Measurements from ENCODE around the gene TTC19. TPM values are rescaled to one million over a fixed set of nuclear protein-coding genes. Genes with fewer than 3 reads are reported as not detected.

TTC19 gene
- total and polyA plus RNA-seq, 2 experiments from 2014 or later, result 31.8 to 46.5 TPM

DNA sequence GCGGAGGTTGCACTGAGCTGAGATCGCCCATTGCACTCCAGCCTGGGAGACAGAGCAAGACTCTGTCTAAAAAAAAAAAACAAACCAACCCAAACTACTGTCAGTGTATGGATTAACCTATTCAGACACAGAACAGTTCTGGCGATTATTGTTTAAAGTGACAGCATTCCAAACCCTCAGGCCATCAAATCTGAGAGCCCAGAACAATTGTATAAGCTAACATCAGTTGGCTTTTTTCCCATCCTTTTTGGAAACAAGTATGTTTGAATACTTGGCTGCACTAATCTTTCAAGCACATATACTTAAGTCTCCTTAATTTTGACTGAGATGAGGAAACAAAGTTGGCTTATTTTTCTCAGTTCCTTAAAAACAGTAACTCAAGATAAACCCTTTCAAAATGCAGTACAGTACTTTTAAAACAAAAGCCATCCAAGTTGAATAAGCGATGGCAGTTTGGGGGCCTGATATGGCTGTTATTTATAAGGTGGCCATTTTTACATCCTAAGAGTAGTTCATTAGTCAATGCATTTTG, 1.5 kb upstream of the TTC19 start:
- H3K4me1 ChIP-seq (ENCODE audit: insufficient read depth), result no peaks in the 10 kb centered on the region
- H3K27ac ChIP-seq, result peak overlapping the region; percentile 11
- peaks cover 10% of the 10 kb centered on the region for H4K20me1 ChIP-seq (ENCODE audit: insufficient read depth, poor library complexity, severe bottlenecking)
- no peak for TF ChIP-seq EZH2 (IDR thresholded peaks at IDR 0.05; ENCODE audit: borderline replicate concordance)
- TF ChIP-seq, protein P1, sequence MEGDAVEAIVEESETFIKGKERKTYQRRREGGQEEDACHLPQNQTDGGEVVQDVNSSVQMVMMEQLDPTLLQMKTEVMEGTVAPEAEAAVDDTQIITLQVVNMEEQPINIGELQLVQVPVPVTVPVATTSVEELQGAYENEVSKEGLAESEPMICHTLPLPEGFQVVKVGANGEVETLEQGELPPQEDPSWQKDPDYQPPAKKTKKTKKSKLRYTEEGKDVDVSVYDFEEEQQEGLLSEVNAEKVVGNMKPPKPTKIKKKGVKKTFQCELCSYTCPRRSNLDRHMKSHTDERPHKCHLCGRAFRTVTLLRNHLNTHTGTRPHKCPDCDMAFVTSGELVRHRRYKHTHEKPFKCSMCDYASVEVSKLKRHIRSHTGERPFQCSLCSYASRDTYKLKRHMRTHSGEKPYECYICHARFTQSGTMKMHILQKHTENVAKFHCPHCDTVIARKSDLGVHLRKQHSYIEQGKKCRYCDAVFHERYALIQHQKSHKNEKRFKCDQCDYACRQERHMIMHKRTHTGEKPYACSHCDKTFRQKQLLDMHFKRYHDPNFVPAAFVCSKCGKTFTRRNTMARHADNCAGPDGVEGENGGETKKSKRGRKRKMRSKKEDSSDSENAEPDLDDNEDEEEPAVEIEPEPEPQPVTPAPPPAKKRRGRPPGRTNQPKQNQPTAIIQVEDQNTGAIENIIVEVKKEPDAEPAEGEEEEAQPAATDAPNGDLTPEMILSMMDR (IDR thresholded peaks at IDR 0.05; ENCODE audit: poor library complexity), result no peak
- peaks cover 8% of the 10 kb centered on the region for H3K9me3 ChIP-seq (ENCODE audit: low read depth)
- 84% methylated on average over 4 of the region's 4 CpGs for WGBS (ENCODE audit: low lambda C conversion rate, missing lambda C conversion rate)
- peaks cover 5% of the 10 kb centered on the region for H3K36me3 ChIP-seq (replicated peaks; ENCODE audit: insufficient read depth, low read depth)
- H3K79me2 ChIP-seq, result peaks cover 50% of the 10 kb centered on the region
- DNase-seq (ENCODE audit: low spot score), result no peak
- H3K9me2 ChIP-seq (replicated peaks; ENCODE audit: insufficient read depth), result no peaks in the 10 kb centered on the region
- H3K27me3 ChIP-seq, result no peaks in the 10 kb centered on the region
- peak overlapping the region; percentile 85 for H3K4me2 ChIP-seq
- no peak overlapping the region for H2AFZ ChIP-seq
- H3K4me3 ChIP-seq, result no peak overlapping the region

DNA sequence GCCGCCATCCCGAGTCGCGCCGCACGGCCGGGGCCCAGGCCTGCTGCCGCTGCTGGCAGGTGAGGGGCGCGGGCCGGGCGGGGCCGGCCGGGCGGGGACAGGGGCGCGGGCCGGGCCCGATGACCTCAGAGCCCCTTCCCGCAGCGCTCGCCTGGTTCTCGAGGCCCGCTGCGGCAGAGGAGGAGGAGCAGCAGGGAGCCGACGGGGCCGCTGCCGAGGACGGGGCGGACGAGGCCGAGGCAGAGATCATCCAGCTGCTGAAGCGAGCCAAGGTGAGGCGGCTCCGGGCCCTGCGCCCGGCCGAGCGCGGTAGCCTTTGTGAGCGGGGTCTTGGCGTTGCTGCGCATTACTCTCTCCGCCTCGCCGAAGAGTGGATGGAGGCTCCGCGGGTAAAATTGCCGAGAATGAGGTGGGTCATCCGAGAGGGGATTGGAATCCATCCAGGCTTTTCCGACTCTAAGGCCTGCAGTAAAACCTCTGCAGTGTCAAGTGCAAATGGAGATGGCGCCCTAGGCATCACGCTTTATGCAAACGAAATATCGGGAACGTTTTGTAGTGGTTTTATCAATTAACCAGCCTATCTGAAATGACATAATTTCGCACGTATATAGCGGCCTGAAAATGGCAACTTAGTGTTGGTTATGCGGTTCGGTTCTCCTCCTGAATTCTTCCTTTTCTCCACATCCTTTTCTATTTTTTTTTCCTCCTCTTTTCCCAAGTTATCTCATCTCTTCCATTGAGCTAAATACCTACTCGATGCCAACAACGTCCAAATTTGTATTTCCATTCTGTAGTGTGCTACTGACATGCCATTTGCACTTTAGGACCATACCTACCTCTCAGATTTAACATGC, 577 bp downstream of the TTC19 start:
- WGBS (ENCODE audit: low lambda C conversion rate, missing lambda C conversion rate), result 3% methylated on average over 35 of the region's 64 CpGs
- H3K27ac ChIP-seq, result peak overlapping the region; percentile 97
- H2AFZ ChIP-seq, result peak overlapping the region; percentile 70
- H4K20me1 ChIP-seq (ENCODE audit: insufficient read depth, poor library complexity, severe bottlenecking), result peaks cover 10% of the 10 kb centered on the region
- H3K9me2 ChIP-seq (replicated peaks; ENCODE audit: insufficient read depth), result no peaks in the 10 kb centered on the region
- peaks cover 48% of the 10 kb centered on the region for H3K79me2 ChIP-seq
- peak; percentile 80 for DNase-seq (ENCODE audit: low spot score)
- H3K36me3 ChIP-seq (replicated peaks; ENCODE audit: insufficient read depth, low read depth), result peaks cover 5% of the 10 kb centered on the region
- no peaks in the 10 kb centered on the region for H3K27me3 ChIP-seq
- TF ChIP-seq EZH2 (IDR thresholded peaks at IDR 0.05; ENCODE audit: borderline replicate concordance) (no peak), EZH2phosphoT487 (IDR thresholded peaks at IDR 0.05; ENCODE audit: low read depth, severe bottlenecking, unreplicated experiment) (no peak)
- TF ChIP-seq, protein P1 (IDR thresholded peaks at IDR 0.05; ENCODE audit: poor library complexity), result no peak
- no peaks in the 10 kb centered on the region for H3K4me1 ChIP-seq (ENCODE audit: insufficient read depth)
- peak overlapping the region; percentile 83 for H3K4me3 ChIP-seq
- H3K4me2 ChIP-seq, result peak overlapping the region; percentile 85
- H3K9me3 ChIP-seq (ENCODE audit: low read depth), result peaks cover 8% of the 10 kb centered on the region

DNA sequence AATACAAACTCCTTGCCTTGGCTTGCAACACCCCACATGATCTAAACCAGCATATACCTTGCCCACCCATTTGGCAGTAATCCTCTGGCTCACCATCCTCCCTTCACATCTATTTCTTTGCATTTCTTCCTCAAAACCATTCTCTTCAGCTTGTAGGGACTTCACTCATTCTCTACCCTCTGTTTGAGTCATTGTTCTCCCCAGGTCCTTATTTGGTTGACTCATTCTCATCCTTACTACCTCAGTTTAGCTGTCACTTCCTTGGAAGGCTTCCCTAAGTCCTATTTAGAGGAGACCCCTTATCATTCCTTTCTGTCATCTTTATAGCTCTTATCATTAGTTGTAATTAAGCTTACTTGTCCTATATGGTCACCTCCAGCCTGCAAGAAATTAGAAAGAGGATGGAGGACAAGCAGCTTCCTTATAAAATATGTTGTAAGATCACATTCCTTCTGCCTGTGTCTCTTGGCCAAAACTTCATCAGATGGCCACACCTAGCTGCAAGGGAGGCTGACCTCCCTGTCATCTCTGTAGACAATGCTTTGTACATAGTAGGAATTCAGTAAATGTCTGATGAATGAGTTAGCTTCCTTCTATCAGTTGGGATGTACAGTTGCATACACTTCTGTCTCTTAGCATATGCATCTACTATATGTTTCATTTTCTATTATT, 1.7 kb downstream of the TTC19 start:
- H3K79me2 ChIP-seq, result peaks cover 38% of the 10 kb centered on the region
- H3K9me2 ChIP-seq (replicated peaks; ENCODE audit: insufficient read depth), result no peaks in the 10 kb centered on the region
- peaks cover 5% of the 10 kb centered on the region for H3K36me3 ChIP-seq (replicated peaks; ENCODE audit: insufficient read depth, low read depth)
- no peaks in the 10 kb centered on the region for H3K27me3 ChIP-seq
- no peak for DNase-seq (ENCODE audit: low spot score)
- peaks cover 8% of the 10 kb centered on the region for H3K9me3 ChIP-seq (ENCODE audit: low read depth)
- peak overlapping the region; percentile 85 for H3K4me2 ChIP-seq
- no peak overlapping the region for H2AFZ ChIP-seq
- no peaks in the 10 kb centered on the region for H3K4me1 ChIP-seq (ENCODE audit: insufficient read depth)
- peak overlapping the region; percentile 97 for H3K27ac ChIP-seq
- H3K4me3 ChIP-seq, result peak overlapping the region; percentile 83
- H4K20me1 ChIP-seq (ENCODE audit: insufficient read depth, poor library complexity, severe bottlenecking), result peaks cover 10% of the 10 kb centered on the region
- TF ChIP-seq EZH2 (IDR thresholded peaks at IDR 0.05; ENCODE audit: borderline replicate concordance) (no peak), EZH2phosphoT487 (IDR thresholded peaks at IDR 0.05; ENCODE audit: low read depth, severe bottlenecking, unreplicated experiment) (no peak)
- TF ChIP-seq, protein P1 (IDR thresholded peaks at IDR 0.05; ENCODE audit: poor library complexity), result no peak
